Vagina (tissue), 2 donors: ENCODE measurements around the gene DUSP2. TPM values are rescaled to one million over a fixed set of nuclear protein-coding genes. Genes with fewer than 3 reads are reported as not detected.
"Not testable (repeated sequence)": the region's sequence is repeated elsewhere in the genome, so short reads cannot be mapped to it uniquely, and the experiment has no call there.

ENCODE experiments used
- DNase-seq, 2 donors: peaks; one replicate each; pipeline ENCODE4 v3.0.0-alpha.2; 2017; ENCODE audit errors: extremely low spot score in 2 of 2
- H3K27ac ChIP-seq: fragments of 200-600 bp; sonication (generic); one replicate; pipeline ENCODE4 v1.5.1; 2019
- H3K27me3 ChIP-seq: fragments of 200-600 bp; sonication (generic); one replicate; pipeline ENCODE4 v1.5.1; 2019
- H3K36me3 ChIP-seq, 2 donors: fragments of 200-600 bp; sonication (generic); one replicate each; pipeline ENCODE4 v1.5.1; 2017 to 2019
- H3K4me1 ChIP-seq: fragments of 200-600 bp; sonication (generic); one replicate; pipeline ENCODE4 v1.5.1; 2019
- H3K4me3 ChIP-seq, 2 donors: fragments of 200-600 bp; sonication (generic); 1 replicate in 1 of 2; 2 replicates in 1 of 2; pipeline ENCODE4 v1.5.1; 2016 to 2019
- H3K9me3 ChIP-seq: fragments of 200-600 bp; sonication (generic); one replicate; pipeline ENCODE4 v1.5.1; 2019
- POLR2A ChIP-seq, 2 donors: fragments of 450-650 bp; IDR thresholded peaks; one replicate each; pipeline ENCODE4 v1.6.1; 2017; ENCODE audit warnings: antibody characterized with exemption in 2 of 2, mild to moderate bottlenecking in 2 of 2, moderate library complexity in 2 of 2
- POLR2AphosphoS5 ChIP-seq, 2 donors: sonication (generic); formaldehyde crosslinking; IDR thresholded peaks; one replicate each; pipeline ENCODE4 v1.9.0; 2017; ENCODE audit warnings: antibody characterized with exemption in 2 of 2, mild to moderate bottlenecking in 2 of 2, low read depth in 1 of 2; ENCODE audit not compliant: insufficient read depth in 1 of 2
- intact Hi-C: fragments of 100-400 bp; cut with DNase I; formaldehyde crosslinking; loops from one replicate; pipeline ENCODE4 v1.15.1; 2023
- total RNA-seq: library from RNA; depleted of rRNA; stranded (reverse); fragments of >200 nt; gene quantifications from one replicate; pipeline ENCODE4 v1.2.3, GENCODE V29; 2016
- TF ChIP-seq, protein P1 (sequence below), 3 experiments: fragments of 450-650 bp in 2 of 3; fragments of 200-600 bp in 1 of 3; sonication (generic) in 1 of 3; IDR thresholded peaks; one replicate each; pipeline ENCODE4 v1.5.1; 2017 to 2019; ENCODE audit warnings: antibody characterized with exemption in 3 of 3, mild to moderate bottlenecking in 2 of 3, moderate library complexity in 2 of 3

The DUSP2 gene
- total RNA-seq, 1 donor from 2014 or later: 14.0 TPM

DNA sequence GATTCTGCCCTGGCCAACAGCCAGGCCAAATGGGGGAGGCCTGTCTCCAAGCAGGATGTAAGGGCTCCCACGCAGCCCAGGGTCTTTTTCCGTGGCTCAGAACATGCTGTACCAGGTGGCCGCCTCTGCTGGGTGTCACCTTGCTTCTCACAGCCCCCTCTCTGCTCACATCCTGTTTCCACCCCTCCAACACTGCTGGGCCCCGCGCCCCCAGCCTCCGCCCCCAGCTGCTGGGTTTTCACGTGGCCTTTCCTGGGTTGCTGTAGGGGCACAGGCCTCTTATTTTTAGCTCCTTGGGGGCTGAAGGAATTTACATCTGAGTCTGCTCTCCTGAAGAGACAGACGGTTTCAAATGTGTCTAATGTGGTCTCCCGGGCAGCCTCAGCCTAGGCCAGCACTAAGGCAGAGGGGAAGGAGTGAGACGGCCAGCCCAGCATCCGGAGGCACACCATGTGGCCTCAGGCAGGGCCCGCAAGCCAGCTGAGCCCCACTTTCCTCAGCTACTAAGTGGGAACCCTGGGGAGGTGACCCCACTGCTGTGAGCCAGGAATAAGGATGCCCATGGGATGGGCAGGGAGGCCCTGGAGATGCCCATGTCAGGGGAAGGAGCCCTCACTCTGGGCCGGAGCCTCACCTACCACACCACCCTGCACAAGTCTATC, 18.7 kb upstream of the DUSP2 start:
- H3K4me1 ChIP-seq: no peaks in the 10 kb centered on the region
- H3K9me3 ChIP-seq: no peaks in the 10 kb centered on the region
- H3K4me3 ChIP-seq: no peak overlapping the region
- H3K36me3 ChIP-seq: no peaks in the 10 kb centered on the region
- TF ChIP-seq, protein P1, sequence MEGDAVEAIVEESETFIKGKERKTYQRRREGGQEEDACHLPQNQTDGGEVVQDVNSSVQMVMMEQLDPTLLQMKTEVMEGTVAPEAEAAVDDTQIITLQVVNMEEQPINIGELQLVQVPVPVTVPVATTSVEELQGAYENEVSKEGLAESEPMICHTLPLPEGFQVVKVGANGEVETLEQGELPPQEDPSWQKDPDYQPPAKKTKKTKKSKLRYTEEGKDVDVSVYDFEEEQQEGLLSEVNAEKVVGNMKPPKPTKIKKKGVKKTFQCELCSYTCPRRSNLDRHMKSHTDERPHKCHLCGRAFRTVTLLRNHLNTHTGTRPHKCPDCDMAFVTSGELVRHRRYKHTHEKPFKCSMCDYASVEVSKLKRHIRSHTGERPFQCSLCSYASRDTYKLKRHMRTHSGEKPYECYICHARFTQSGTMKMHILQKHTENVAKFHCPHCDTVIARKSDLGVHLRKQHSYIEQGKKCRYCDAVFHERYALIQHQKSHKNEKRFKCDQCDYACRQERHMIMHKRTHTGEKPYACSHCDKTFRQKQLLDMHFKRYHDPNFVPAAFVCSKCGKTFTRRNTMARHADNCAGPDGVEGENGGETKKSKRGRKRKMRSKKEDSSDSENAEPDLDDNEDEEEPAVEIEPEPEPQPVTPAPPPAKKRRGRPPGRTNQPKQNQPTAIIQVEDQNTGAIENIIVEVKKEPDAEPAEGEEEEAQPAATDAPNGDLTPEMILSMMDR (IDR thresholded peaks at IDR 0.05): no peak
- TF ChIP-seq POLR2AphosphoS5 (IDR thresholded peaks at IDR 0.05; ENCODE audit: insufficient read depth in 1 of 2, low read depth in 1 of 2): peak in 1 of 2 donors; percentile 53
- no peaks in the 10 kb centered on the region for H3K27me3 ChIP-seq
- H3K27ac ChIP-seq: no peak overlapping the region
- peak in 1 of 2 donors; percentile 72 for DNase-seq
- intact Hi-C loops: no loop called here

DNA sequence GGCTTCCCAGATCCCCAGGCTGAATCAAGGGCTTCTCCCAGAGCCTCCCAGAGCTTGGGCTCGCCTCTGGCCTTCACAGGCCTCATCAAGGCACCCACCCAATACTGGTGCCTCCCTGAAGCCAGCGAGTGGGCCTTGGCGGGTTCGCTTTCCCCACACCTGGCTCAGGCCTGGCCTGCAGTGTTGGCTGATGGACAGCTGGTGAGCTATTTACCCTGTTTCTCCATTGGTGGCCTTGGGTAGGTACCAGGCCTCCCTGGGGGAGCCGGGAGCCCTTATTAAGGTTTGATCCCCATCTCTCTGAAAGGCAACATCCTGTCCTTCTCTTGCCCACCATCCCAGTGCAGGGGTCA, 18.2 kb upstream of the DUSP2 start:
- no peak overlapping the region for H3K4me3 ChIP-seq
- TF ChIP-seq, protein P1 (IDR thresholded peaks at IDR 0.05): no peak
- TF ChIP-seq POLR2AphosphoS5 (IDR thresholded peaks at IDR 0.05; ENCODE audit: insufficient read depth in 1 of 2, low read depth in 1 of 2): no peak
- TF ChIP-seq POLR2A (IDR thresholded peaks at IDR 0.05): no peak
- H3K36me3 ChIP-seq: no peaks in the 10 kb centered on the region
- H3K27ac ChIP-seq: no peak overlapping the region
- no peaks in the 10 kb centered on the region for H3K9me3 ChIP-seq
- peak in 1 of 2 donors; percentile 79 for DNase-seq
- no peaks in the 10 kb centered on the region for H3K4me1 ChIP-seq
- no peaks in the 10 kb centered on the region for H3K27me3 ChIP-seq
- intact Hi-C loops: no loop called here

DNA sequence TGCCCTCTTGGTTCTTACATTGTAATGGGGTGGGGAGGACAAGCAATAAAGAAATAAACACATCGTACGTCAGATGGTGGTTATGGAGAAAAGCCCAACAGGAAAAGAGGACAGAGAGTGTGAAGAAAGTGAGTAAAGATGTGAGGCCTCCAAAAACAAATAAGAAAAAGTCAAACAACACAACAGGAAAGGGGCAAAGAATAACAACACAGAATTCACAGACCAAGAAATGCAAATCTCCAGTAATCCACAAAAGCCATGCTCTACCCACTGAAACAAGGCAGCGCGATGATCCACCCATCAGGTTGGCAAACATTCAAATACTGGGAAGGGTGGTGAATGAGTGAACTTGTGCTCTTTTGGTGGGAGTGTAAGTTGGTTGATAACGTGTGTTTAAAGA, 16.7 kb upstream of the DUSP2 start:
- no peak overlapping the region for H3K4me3 ChIP-seq
- no peaks in the 10 kb centered on the region for H3K9me3 ChIP-seq
- H3K27ac ChIP-seq: no peak overlapping the region
- H3K4me1 ChIP-seq: no peaks in the 10 kb centered on the region
- no peak for TF ChIP-seq POLR2A (IDR thresholded peaks at IDR 0.05)
- TF ChIP-seq, protein P1 (IDR thresholded peaks at IDR 0.05): no peak
- TF ChIP-seq POLR2AphosphoS5 (IDR thresholded peaks at IDR 0.05; ENCODE audit: insufficient read depth in 1 of 2, low read depth in 1 of 2): no peak
- H3K36me3 ChIP-seq: no peaks in the 10 kb centered on the region
- no peak for DNase-seq
- intact Hi-C loops: no loop called here
- H3K27me3 ChIP-seq: no peaks in the 10 kb centered on the region

DNA sequence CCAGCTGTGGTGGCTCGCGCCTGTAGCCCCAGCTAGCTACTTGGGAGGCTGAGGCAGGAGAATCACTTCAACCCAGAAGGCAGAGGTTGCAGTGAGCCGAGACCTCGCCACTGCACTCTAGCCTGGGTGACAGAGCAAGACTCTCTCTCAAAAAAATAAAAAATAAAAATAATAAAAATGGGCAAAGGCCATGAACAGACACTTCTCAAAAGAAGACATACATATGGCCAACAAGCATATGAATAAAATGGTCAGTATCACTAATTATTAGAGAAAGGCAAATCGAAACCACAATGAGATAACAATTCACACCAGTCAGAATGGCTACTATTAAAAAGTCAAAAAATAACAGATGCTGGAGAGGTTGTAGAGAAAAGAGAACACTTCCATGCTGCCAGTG, 15.1 kb upstream of the DUSP2 start:
- H3K36me3 ChIP-seq, H3K4me3 ChIP-seq, H3K4me1 ChIP-seq, H3K27me3 ChIP-seq, DNase-seq, H3K9me3 ChIP-seq, intact Hi-C loops, H3K27ac ChIP-seq: not testable (repeated sequence)

DNA sequence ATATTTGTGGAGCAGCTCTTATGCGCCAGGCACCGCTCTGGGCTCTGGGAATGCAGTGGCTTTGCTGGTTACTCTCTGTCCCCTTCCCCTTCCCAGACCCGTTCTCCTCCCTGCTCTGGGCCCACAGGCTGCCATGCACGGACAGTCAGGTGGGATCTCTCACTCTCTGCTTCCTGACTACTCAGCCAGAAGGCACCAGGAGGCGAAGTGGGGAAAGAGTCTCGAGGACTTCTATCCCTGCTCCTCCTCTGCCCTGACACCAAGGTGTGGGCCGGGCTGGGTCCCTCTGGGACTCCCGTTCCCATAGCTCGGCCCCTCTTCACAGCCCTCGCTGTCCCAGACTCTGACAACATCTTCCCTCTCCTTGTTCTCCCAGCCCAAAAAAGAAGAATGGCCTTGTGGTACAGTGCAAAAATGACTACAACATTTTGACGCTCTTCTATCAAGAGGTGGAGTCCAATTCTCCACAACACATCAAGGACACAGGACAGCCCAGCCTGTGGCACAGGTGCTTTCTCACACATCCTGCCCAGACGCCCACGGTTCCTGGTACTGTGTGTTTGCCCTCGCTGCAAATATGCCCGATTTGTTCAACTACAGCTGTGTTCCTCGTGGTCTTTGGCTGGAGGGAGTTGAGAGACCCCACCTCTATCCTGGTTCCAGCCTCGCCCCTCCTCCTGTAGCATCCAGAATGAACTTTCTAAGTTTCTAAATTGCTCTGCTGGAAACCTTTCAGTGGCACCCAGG, 14.0 kb upstream of the DUSP2 start:
- H3K27ac ChIP-seq: no peak overlapping the region
- H3K4me1 ChIP-seq: no peaks in the 10 kb centered on the region
- no peaks in the 10 kb centered on the region for H3K36me3 ChIP-seq
- intact Hi-C loops: no loop called here
- TF ChIP-seq, protein P1 (IDR thresholded peaks at IDR 0.05): no peak
- no peak for TF ChIP-seq POLR2A (IDR thresholded peaks at IDR 0.05)
- no peak for TF ChIP-seq POLR2AphosphoS5 (IDR thresholded peaks at IDR 0.05; ENCODE audit: insufficient read depth in 1 of 2, low read depth in 1 of 2)
- no peaks in the 10 kb centered on the region for H3K9me3 ChIP-seq
- no peak for DNase-seq
- H3K4me3 ChIP-seq: no peak overlapping the region
- no peaks in the 10 kb centered on the region for H3K27me3 ChIP-seq
